GM10266 (cell line): ENCODE data around the gene POMGNT2.

Source experiments
- DNase-seq: peaks from one replicate; pipeline ENCODE4 v3.0.0; 2012; ENCODE audit errors: extremely low spot score
- CTCF ChIP-seq: IDR thresholded peaks from 2 replicates; pipeline ENCODE4 v1.5.1; 2012; ENCODE audit warnings: mild to moderate bottlenecking, low read depth; ENCODE audit not compliant: control insufficient read depth, insufficient read depth; ENCODE audit errors: missing control alignments

The POMGNT2 gene

DNA sequence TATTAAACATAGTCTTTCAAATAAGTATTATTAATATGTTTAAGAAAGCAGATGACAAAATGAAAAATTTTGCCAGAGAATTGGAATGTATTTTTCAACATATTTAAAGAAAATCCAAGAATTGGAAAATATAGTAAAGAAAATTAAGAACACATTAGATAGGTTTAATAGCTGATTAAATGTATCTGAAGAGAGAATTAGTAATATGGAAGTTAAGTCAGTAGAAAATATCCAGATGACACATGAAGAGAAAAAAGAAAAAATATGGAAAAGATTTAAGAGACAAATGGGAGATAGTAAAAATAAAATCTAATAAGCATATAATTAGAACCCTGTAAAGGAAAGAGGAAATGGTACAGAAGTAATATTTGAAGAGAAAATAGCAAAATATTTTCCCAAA, 18.0 kb upstream of the POMGNT2 start:
- DNase-seq = no peak
- no peak for TF ChIP-seq CTCF

DNA sequence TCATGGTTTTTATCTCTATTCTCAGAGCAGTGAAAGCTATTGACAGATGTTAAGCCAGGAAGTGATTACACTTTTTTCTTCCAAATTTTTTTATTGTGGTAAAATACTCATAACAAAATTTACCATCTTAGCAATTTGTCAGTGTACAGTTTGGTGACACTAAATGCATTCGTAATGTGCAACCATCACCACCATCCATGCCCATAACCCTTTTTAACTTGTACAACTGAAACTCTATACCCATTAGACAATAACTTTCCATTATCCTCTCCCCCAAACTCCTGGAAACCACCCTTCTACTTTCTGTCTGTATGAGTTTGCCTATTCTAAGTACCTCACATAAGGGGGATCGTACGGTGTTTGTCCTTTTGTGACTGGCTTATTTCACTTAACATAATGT, 15.1 kb upstream of the POMGNT2 start:
- DNase-seq = no peak

DNA sequence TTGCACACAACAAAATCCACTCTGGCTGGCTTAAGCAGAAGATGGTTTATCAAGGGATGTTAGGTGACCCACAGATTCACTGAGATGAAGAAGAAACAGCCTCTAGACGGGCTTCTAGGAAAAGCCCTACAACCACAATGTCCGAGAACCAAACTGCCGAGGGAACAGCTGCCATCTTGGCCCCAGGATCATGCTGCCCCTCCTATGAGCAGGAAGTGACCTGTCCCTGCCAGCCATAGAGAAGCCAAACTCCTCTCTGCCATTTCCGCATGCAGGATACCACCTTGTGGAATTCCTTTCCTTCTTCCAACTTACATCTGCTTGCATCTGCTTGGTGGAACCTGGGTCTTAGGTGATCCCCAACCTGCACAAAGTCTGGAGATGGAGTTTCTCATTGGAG, 11.4 kb upstream of the POMGNT2 start:
- TF ChIP-seq CTCF = no peak
- no peak for DNase-seq

More for the DNA sequence above, 15.1 kb upstream of the POMGNT2 start:
- TF ChIP-seq CTCF = no peak

- no peak for TF ChIP-seq CTCF
- no peak for DNase-seq
These were observed 7.8 kb upstream of the POMGNT2 start for GRCh38 chr3:43113671-43114070.

- no peak for TF ChIP-seq CTCF
- DNase-seq = no peak
These were observed 382 bp upstream of the POMGNT2 start for GRCh38 chr3:43106293-43106628.

GRCh38 chr3:43104660-43105595, 951 bp downstream of the POMGNT2 start:
- no peak for DNase-seq
- TF ChIP-seq CTCF = no peak

- no peak for DNase-seq
- TF ChIP-seq CTCF = no peak
These were observed 1.8 kb downstream of the POMGNT2 start for GRCh38 chr3:43104039-43104438.
